ENCODE results near the gene SPAM1. TPM values are rescaled to one million over a fixed set of nuclear protein-coding genes. Genes with fewer than 3 reads are reported as not detected.

SPAM1 gene
- total RNA-seq, 1 donor from 2014 or later = not detected

DNA sequence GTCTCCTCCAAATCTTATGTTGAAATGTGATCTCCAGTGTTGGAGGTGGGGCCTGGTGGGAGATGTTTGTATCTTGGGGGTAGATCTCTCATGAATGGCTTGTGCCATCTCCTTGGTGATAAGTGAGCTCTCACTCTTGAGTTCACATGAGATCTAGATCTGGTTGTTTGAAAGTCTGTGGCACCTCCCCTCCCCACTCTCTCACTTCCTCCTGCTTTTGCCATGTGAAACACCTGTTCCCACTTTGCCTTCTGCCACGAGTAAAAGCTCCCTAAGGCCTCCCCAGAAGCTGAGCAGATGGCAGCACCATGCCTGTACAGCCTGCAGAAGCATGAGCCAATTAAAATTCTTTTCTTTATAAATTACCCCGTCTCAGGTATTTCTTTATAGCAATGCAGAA, 84.3 kb downstream of the SPAM1 start:
- Histone ChIP-seq H3K36me3 (ENCODE audit: control insufficient read depth in 3 of 3, insufficient read depth in 3 of 3, low read length in 3 of 3) (no peaks in the 10 kb centered on the region), H3K9ac (ENCODE audit: low read depth in 1 of 3, low read length in 3 of 3) (no peak overlapping the region), H3K9me3 (ENCODE audit: control insufficient read depth in 3 of 3, low read length in 3 of 3) (no peaks in the 10 kb centered on the region), H3K27me3 (ENCODE audit: control insufficient read depth in 3 of 3, insufficient read depth in 3 of 3, low read length in 3 of 3) (no peaks in the 10 kb centered on the region), H3K27ac (ENCODE audit: low read depth, low read length) (no peak overlapping the region), H3K4me1 (ENCODE audit: control insufficient read depth in 3 of 3, insufficient read depth in 3 of 3, low read length in 3 of 3) (no peaks in the 10 kb centered on the region), H3K4me3 (ENCODE audit: low read length in 3 of 3) (no peak overlapping the region)

Other genes starting within 250 kb of the SPAM1 start
- 15.1 TPM for gene WASL, start 176.2 kb upstream of the SPAM1 start, total RNA-seq
- gene HYAL4, start 80.1 kb upstream of the SPAM1 start, total RNA-seq = under 0.01 TPM
- gene TMEM229A, start 107.8 kb downstream of the SPAM1 start, total RNA-seq = not detected